ENCODE measurements around the gene RASGRP2.
A peak's percentile ranks its signal among the peaks of the same experiment; 100 is the strongest.

Gene RASGRP2

DNA sequence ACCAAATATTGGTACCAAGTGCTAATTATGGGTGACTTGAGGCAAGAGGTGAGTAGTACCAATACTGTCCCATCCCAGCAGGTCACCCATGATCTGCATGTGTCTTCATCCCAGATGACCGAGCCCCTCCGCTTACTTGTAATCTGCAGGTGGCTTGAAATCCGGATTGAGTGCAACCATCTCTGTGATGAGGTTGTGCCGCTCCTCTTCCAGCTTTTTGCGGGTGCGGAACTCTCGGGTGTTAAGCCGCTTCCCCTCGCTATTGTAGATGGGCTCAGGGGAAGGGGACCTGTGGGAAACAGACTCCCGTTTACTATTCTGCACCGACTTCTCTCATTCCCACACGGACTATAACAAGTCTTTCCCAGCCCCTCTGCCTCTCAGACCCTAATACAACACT is 26.2 kb upstream of the RASGRP2 start:
- no peak for DNase-seq

DNA sequence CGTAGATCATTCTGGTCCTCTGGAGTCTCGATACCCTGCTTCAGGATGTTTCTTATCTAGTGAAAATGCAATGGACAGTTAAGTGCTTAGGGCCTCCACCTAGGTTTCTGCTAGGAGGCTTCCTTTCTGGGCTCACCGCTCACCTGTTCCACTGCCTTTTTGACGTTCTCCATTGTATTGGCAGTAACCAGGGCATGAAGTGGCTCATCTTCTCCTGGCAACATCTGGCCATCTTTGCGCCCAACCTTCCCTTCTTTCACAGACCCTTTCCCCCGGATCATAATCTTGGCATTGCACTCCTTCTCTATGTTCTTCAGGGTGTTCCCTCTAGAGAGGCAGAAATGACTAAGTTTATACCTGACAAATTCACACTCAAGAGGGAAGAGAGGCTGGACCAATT is 25.3 kb upstream of the RASGRP2 start:
- no peak for DNase-seq

DNA sequence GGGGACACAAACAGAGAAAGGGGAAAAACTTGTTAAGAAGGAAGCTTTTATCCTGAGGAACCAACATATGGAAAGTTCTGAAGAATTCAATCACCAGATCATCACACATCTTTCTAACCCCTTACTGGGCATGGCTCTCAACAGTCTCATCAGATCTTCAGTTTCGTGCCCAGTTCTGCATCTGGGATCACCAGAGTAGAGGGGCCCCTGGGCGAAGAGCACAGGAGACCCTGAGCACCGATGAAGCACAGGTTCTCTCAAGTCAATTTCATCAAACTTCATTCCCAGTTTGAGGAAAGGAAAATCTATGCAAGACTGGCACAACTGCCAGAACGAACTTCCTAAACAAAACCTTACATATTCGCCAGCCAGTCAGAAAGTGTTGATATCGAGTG is 24.4 kb upstream of the RASGRP2 start:
- no peak for DNase-seq

DNA sequence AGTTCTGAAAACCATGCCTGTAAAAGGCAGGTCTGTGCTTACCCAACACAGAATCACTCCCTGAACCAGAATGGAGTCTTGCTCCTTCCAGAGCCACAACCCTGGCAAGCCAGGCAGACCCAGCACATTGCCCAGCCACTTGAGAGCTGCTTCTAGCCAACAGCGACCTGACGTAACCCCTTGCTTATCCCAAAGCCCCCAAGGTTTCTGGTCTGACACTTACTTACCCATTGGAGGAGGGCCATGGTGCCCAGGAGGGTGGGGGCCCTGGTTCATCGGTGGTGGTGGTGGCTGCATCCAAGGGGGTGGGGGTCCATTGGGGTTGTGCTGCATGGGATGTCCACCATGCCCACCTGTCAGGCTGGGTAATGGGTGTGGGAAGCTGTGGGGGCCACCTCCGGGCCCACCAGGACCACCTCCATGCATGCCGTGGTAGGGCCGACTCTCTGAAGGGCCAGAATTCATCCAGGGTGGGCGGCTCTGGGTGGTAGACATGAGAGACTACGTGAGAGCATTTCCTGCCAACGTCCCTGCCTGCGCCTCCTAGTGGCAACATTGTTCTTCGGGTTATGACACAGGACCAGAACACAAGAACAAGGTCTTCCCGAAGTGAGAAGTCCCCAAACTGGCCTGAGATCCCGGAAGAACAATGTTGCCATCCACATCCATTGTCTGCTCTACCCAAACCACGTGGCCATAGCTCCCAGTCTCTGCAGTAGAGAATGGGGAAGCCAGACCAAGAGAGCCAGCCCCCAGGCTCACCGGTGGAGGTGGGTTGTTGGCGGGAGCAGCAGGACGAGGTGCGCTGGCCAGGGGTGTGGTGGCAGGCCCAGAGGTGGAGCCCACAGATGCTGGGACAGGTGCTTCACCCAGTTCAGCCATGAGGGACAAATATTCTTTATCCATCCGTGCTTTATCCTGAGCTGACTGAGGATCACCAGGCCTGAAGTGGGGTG is 23.7 kb upstream of the RASGRP2 start:
- peak; percentile 60 for DNase-seq

DNA sequence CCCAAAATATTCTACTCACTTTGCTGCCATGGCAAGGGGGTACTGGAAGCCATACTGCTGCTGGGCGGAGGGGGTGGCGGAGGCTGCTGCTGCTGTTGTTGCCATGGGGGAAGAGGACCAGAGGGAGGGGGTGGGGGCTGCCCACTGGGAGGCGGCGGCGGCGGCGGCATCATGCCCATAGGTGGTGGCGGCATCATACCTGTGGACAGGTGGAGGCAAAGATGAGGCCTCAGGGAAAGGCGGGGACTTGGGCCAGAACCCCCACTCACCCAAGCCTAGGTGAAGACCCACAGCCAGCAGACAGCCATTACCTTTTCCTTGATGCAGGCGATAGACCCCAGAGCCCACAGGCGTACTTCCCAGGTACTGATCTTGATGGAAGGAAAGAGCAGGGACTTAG is 22.9 kb upstream of the RASGRP2 start:
- no peak for DNase-seq

DNA sequence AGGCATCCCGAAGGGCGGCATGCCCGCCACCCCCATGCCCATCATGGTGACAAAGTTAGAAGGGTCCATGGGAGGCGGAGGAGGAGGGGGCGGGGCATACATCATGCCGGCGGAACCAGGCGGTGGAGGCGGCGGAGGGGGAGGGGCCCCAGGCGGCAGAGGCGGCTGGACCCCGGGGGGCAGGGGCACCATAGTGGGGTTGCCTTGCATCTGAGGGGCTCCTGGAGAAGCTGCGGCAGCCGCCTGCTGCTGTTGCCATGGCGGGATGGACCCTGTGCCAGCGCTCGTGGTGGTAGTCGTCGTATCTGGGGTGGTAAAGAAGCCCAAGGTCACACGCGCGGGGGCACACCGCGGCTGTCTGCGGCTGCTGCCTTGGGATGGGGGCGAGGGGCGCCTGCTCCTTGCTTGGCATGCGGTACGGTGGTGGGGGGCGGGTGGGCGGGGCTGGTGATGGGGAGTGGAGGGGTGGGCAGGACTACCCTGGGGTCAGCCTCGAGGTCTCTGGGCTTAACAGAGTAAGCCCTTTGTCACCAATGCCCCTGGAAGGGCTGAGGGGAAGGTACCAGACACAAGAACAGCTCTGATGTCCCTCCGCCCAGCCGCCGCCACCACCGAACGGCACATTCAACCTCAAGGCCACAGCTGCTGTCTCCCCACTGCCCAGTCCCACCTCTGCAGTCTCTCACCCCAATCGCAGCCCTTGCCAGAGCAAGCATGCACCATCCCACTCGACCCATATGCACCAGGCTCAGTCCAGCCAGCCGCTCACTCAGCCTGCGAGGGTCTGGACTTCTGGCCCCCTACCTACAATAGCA is 22.1 kb upstream of the RASGRP2 start:
- no peak for DNase-seq

DNA sequence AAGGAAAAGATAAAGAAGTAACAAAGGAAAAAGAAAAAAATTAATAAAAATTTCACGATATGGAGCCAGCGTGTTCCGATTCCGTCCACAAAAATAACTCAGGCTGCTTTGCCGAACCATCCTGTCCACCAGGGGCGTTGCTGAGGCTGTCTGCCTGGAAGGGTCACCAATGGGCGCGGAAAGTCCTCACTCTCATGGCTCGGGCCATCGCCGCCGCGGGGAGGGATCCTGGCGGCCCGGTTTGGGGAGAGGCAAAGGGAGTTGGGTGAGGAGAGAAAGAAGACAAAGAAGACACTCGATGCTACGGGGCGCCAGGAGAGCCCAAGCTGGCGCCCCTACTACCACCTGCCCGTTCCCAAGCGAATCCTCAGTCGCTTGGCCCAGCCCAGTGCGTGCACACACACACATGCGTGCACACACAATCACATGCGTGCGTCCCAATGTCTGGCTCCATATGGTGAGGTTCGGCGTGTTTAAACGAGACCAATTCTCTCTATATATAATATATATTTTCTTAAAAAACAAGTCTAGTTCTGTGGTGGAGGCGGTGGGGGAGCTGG is 21.4 kb upstream of the RASGRP2 start:
- DNase-seq: no peak

DNA sequence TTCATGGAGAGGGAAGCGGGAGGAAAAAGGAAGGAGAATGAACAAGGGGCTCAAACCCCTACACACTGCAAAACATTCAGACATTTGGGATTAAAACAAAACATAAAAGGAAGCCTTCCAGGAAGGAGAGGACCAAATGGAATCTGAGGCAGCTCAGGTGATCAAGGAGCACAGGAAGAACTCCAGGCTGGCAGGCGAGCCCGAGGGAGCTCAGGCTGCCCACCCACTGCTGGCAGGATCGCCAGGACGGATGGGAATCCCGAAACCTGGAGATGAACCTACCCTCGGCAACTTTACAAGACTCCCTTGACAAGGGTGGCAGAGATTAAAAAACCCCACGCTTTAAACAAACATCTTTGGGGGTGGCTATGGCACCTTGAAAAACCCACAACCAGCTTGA is 20.8 kb upstream of the RASGRP2 start:
- DNase-seq: no peak

DNA sequence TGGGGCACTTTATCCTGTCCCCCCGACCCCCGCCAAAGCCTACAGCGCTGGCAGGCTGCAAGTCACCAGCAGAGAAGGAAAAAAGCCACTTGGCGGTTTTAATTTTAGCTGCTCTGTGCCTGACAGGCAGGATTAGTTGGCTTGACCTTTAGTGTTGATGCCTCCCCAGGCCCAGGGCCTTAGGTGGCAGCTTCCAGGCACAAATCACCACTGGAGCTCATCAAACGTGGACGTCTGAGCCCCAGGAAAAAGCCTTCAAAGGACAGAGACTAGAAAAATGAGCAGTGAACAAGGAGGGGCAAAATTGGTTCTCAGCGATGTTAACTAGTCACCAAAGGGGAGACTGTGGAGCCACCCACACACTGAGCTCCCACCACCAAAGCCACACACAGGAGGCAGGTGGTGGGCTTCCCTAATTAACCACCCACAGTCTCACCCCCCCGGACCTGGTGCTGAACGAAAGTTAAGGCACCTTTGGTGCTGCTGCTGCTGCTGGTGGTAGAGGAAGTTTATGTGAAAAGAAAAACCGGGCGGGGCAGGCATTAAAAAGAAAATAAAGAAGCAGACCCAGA is 20.2 kb upstream of the RASGRP2 start:
- no peak for DNase-seq

DNA sequence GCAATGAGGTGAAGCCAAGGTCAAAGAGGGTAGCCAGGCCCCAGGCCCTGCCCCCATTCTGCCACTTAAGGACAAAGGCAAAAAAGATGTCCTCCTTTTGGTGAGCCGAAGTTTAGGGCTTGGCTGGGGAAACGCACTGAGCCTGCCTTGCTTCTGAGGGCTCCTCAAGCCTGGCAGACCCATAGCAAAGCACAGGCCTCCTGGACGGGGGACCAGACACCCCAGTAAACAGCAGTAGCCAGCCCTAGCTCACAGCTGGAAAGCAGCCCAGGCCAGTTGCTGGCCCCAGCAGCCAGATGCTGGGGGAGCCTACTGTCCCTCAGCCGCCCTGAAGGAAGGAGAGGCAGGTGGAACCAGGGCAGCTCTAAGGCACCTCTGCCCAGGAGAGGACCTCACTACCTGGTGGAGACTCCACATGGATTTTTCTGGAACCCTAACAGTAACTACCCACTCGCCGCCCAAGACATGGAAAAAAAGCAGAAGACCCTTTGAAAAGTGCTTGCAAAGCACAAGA is 19.6 kb upstream of the RASGRP2 start:
- DNase-seq: no peak

DNA sequence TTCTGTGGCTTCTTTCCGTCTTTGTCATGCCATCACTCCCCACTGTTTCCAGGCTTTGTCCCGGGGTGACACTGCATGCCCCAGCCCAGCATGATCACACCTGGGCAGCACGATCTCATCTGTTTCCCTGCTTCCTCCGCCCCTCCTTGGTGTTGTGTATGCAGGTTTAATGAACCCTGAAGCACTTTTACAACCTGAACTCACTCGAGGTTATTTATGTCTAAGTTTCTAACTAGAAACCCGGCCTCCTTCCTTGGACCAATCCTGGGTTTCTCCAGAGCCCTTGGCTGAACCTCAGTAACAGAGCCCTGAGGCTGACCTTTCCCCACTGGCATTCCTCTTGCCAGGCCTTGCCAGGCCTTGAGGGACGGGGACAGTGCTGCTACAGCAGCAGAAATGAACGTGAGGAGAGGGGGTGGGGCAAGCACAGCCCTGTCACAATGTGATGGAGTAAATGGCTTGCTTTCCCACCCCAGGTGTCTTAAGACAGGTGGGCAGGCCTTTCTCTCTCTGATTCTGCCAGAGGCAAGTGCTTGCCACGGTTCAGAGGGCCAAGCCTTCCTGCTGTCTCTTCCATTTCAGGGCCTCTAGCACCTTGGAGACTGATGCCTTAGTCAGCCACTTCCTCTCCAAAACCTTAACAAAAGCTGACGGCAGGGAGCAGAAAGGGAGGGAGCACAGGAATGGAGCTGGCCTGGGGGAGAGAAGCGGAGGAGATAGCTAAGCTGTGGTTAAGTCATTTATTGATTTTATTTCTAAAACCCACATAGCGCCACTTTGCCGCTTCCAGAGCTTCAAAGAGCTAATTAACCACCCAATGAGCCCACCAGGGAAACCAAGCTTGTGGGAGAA is 19.0 kb upstream of the RASGRP2 start:
- peak; percentile 74 for DNase-seq

DNA sequence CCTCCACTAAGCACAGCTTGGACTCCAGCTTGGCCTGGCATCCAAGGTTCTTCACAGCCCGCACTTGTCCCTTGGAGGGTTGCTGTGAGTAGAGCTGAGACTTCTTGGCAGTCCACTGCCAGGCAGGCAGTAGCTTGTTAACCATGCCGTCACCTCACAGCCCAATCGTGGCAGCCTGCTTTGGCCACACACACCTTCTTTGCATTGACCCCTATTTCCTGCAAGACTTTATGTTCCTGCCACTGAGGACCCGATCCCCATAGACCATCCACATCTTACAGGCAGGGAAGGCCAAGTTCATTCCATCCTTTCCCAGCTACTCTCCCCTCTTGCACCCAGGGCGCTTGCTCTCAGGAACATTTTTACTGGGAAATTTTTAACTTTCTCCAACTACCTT is 18.3 kb upstream of the RASGRP2 start:
- DNase-seq: no peak

DNA sequence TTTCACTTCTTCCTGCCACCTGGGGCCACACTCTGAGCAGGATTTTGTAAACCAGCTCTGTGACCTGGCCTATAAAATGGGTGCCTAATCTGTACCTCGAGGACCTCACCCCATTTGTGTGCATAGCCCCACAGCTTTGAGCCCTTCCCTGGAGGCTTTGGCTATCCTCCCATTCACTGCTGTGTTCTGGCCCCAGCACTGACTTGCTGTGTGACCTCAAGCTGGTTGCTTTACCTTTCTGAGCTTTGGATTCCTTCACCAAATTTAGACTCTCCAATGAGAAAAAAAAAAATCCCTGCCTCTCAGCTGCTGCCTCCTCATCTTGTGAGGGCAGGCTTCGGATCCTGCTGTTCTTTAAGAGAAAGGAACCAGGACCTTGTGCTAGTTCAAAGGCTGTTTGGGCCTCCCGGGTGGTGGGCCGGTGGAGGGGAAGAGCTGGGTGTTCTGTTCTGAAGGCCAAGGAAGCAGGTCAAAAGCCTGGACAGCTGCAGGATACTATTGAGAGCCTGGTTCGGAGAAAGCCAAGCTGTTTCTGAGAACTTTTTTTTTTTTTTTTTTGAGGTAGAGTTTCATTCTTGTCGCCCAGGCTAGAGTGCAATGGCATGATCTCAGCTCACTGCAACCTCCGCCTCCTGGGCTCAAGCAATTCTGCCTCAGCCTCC is 16.9 kb upstream of the RASGRP2 start:
- DNase-seq: no peak

DNA sequence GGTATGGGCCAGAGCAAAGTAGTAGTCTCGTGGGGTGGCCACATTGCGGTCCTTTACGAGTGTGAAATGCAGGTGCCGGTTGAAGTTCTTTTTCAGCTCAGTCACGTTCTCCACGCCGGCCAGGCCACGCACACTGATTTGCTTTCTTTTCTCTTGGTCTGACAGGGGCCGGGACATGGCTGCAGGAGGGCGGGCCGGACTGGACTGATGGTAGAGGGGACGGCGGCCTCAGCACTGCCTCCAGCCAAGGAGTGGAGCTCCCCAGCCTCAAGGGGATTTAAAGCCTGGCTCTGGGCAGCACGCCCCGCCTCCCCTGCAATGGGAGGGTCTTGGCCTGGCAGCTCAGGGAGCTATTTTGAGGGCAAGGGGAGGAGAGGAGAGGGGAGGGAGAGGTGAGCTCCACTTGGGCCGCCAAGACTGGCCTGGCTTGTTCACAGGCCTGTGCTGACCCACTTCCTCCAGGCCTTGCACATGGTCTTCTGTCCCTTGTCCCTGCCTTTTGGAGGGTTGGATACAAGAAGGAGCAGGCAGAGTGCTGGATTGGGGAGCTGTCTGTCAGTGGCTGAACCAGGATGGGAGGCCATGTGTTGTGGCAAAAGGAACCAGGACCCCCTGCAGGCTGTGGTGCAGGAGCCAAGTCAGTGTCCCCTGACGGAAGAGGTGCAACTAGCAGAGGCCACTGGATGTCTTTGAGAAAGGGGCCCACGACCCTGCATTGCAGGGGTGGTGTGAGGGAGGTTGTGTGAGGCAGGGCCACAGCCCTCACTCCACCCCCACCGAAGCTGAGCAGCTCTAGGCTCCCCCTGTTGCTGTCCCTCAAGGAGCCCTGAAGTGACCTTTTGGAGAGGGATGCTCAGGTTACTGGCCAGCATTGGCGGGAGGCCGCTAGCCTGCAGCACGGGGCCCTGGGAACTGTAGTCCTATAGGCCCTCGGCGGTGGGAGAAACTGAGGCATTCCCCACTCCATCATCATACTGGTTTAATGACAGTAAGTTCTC is 16.1 kb upstream of the RASGRP2 start, which contains the start of gene PYGM:
Gene PYGM, minus strand, starts transcription at position 253 of the 998 bp plus-strand sequence. Its CDS starts 76 bp downstream, at position 177.
- DNase-seq: peak; percentile 40

DNA sequence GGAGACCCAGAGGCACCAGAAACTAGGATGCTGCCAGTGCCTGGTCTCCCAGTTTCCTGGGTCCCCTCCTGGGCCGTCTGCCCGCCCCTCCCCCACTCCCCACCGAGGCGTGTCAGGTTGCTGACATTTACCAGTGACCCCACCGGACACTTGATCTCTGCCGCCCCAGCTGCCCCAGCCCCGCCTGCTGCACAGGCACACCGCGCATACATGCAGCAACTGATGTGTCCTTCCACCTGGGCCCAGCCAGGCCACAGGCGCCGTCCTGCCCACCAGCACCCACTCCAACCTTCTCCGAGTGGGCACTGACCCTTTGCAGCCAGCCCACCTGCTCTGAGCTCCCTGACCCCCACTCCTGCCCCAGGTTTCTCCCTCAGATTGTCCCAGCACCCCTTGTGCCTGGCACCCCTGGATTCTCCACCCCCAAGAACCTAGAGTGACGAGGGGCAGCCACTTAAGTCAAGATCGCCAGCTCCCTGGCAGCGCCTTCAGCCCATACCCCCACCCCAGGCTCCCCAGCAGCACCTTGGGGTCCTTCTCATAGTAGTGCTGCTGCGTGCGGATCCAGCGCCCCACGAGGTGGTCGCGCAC is 15.3 kb upstream of the RASGRP2 start:
- no peak for DNase-seq

DNA sequence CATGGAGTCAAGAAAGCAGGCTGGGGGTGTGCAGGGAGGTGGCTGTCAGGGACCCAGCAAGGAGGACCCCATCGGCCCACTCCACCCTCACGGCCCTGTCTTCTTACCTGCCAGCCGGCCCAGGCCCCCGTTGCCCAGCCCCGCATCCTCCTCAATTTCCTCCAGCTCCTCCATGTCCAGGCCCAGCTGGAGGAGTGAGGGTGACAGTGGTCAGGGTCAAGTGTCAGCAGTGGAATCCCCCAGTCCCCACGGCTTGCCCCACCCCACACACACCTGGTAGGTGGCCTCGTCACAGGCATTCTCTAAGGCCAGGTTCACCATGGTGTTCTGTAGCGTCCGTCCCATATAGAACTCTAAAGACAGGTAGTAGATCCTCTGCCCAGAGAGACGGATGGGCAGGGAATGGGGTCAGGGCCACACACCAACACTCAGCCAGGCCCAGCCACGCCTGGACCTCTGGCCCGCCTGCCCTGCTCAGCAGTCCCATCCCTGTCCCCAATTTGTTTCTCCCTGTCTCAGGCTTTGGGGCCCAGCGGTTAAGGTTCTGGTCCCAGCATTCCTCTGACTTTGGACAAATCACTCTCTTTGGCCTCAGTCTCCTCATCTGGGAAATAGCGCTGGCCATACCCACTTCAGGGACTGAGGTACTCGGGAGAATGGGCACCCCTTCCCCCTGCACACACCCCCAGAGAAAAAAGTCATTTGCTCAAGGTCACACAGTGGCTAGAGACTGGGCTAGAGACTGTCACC is 14.6 kb upstream of the RASGRP2 start:
- DNase-seq: no peak

DNA sequence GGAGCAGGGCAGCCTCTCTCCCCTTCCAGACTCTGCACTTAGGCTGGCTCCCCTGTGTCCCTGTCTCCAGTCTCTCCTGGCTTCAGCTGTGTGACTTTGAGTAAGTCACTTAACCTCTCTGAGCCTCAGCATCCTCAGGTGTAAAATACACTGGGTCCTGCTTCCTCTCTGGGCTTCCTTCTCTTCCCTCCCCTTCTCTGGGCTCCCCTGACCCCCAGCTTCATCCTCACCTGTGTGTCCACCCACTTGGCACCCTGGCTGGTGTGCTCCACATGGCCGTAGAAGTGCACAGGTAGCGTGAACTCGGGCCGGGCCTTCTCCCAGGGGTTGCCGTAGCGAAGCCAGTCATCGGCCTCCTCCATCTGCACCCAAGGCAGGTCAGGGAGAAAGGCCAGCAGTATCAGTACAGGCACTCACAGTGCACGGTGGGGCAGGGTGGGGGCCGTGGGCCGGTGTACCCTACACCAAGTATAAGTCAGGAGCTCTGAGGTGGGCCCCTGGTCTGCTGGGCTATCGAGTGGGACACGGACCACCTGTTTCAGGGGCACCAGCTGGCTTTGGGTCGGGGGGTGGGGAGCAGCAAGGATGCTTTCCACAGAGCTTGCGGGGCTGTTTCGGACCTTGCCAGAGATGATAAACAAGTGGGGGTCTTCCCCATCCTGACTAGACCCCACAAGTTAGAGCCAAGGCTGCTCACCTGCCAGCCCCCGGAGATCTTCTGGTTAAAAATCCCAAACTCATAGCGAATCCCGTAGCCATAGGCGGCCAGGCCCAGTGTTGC is 13.8 kb upstream of the RASGRP2 start:
- DNase-seq: no peak
